ENCODE results near the gene USO1. TPM values are rescaled to one million over a fixed set of nuclear protein-coding genes. Genes with fewer than 3 reads are reported as not detected.
A peak's percentile ranks its signal among the peaks of the same experiment; 100 is the strongest.

USO1 gene
- total RNA-seq, 1 donor: 203 TPM

DNA sequence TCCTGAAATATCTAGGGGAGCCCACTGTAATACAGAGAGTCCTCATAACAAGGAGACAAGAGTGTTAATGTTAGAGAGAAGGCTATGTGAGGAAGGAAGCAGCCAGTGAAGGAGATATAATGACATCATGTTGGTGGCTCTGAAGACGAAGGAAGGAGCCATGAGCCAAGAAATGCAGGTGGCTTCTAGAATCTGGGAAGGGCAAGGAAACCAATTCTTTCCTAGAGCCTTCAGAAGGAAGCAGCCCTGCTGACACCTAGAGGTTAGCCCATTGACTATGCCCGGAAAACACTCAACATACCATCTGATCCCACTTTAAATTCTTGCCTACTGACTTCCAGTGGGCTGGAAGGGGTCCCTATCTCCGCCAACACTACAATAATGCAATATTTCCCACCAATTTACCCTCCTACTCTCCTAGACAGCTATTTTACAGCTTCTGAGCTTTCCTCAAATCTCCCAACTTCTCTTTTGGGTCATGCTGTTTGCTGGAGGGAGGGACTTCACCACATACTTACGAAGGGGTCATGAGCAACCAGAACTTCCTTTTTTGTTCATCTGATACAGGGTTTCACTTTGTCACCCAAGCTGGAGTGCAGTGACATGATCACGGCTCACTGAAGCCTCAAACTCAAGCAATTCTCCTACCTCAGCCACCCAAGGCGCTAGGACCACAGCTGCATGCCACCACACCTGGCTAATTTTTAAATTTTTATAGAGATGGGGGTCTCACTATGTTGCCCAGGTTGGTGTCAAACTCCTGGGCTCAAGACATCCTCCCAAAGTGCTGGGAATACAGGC lies 26.0 kb upstream of the USO1 start:
- DNase-seq (ENCODE audit: low read depth): no peak
- TF ChIP-seq, protein P1, sequence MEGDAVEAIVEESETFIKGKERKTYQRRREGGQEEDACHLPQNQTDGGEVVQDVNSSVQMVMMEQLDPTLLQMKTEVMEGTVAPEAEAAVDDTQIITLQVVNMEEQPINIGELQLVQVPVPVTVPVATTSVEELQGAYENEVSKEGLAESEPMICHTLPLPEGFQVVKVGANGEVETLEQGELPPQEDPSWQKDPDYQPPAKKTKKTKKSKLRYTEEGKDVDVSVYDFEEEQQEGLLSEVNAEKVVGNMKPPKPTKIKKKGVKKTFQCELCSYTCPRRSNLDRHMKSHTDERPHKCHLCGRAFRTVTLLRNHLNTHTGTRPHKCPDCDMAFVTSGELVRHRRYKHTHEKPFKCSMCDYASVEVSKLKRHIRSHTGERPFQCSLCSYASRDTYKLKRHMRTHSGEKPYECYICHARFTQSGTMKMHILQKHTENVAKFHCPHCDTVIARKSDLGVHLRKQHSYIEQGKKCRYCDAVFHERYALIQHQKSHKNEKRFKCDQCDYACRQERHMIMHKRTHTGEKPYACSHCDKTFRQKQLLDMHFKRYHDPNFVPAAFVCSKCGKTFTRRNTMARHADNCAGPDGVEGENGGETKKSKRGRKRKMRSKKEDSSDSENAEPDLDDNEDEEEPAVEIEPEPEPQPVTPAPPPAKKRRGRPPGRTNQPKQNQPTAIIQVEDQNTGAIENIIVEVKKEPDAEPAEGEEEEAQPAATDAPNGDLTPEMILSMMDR (IDR thresholded peaks at IDR 0.05; ENCODE audit: insufficient read depth, low read depth, low read length): no peak
- no peak overlapping the region for H3K4me3 ChIP-seq (ENCODE audit: low read depth, low read length)

DNA sequence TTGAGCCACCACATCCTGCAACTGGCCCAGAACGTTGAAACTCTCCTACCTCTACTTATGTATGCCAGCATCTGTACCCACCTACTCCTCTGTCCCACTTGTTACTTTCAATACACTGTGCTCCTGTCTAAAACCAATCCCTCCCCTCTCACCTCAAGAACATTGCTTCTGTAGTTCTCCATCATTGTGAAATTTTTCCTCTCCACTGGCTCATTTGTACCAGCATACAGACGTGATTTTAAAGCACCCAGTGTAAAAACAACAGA lies 25.5 kb upstream of the USO1 start:
- DNase-seq (ENCODE audit: low read depth): no peak
- no peak overlapping the region for H3K4me3 ChIP-seq (ENCODE audit: low read depth, low read length)
- TF ChIP-seq, protein P1 (IDR thresholded peaks at IDR 0.05; ENCODE audit: insufficient read depth, low read depth, low read length): no peak

DNA sequence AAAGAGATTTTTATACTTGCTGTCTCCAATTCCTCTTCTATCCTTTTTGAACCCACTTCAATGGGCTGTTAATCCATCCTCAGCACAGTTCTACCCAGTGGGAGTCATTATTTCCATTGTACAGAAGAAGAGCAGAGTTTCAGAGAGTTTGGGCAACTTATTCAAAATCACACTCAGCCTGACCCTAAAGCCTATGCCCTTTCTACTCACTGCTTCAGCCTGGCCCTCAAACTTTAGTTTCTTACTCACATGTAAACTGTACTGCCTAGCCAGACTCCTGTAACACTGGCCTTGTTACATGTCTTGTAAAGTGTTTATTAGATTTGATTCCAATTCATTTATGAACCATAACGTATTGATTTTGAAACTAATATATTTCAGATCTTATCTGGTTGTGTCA lies 25.1 kb upstream of the USO1 start:
- H3K4me3 ChIP-seq (ENCODE audit: low read depth, low read length): no peak overlapping the region
- no peak for DNase-seq (ENCODE audit: low read depth)
- TF ChIP-seq, protein P1 (IDR thresholded peaks at IDR 0.05; ENCODE audit: insufficient read depth, low read depth, low read length): no peak

DNA sequence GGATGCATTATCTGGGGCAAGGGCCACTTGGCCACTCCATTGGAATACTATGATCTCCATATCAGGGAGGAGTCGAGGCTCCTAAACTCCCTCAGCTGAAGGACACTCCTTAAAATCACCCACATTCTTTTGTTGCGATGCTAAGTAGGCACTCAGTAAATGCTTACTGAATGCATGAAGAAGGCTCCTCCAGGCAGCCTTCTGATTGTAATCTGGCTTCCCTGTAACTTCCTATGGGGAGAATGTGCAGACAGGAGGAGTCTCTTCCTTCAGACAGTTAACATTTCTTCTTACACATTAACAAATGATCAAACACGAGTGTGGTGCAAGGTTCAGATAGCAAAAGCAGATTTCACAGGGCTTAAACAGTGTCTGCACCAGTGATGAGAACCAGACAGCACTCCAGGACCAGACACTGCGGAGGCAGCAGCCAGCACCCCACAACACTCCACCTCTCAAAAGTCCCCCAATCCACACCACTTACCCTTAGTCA lies 21.4 kb upstream of the USO1 start:
- TF ChIP-seq, protein P1 (IDR thresholded peaks at IDR 0.05; ENCODE audit: insufficient read depth, low read depth, low read length): no peak
- H3K4me3 ChIP-seq (ENCODE audit: low read depth, low read length): no peak overlapping the region
- peak; percentile 50 for DNase-seq (ENCODE audit: low read depth)

DNA sequence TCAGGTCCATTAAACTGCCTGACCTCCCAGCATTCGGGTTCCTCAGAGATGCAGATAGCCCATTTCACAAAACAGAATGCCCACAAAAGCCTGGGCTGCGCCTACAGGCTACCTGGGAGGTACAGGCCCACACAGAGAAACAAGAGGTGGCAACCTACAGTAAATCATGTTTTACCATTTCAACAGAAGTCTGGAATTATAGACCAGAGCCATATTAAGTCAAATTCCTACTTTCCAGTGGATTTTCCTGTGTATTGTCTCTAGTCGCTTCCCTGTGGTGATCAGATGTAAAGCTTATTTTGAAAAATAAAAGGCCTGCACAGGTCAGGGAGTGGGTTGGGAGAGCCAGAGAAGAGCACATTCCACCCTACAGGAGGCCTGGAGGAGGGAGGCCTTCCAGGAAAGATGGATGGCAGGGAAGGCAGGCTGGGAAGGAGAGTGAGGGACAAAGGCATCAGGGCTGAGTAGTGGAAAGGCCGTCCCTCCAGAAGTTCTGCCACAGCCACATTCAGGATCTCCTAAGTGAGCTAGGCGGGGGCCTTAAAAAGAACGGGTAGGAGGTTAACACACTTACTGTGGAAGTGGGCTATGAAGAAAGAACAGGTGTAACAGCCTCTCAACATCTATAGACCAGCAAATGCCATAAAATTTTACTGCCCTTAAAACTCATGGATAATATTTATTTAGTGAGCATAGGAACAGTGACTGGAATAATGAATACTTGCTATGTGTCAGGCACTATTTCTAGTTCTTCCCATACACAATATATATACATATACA lies 19.0 kb upstream of the USO1 start:
- TF ChIP-seq, protein P1 (IDR thresholded peaks at IDR 0.05; ENCODE audit: insufficient read depth, low read depth, low read length): no peak
- no peak overlapping the region for H3K4me3 ChIP-seq (ENCODE audit: low read depth, low read length)
- no peak for DNase-seq (ENCODE audit: low read depth)

DNA sequence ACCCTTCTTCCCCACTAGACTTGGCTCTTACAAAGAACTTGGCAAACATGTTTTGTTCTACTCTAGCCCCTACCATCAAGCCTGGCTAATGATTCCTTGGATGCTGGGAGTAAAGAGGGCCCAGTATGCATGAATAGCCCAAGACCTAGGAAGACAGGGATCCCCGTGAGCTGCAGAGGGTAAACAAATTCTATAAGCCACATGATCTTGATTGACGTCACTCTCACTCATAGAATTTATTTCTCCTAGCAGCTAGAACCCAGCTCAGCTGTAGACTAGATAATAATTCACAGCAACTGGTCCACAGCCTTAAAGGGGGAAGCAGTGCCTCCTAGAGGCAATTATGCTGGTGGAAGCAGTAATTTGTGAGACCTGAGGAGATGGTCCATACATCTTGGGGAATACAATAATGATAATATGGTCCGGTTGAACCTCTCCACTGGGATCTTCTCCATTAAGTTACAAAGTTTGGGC lies 16.1 kb upstream of the USO1 start:
- H3K4me3 ChIP-seq (ENCODE audit: low read depth, low read length): no peak overlapping the region
- no peak for DNase-seq (ENCODE audit: low read depth)
- TF ChIP-seq, protein P1 (IDR thresholded peaks at IDR 0.05; ENCODE audit: insufficient read depth, low read depth, low read length): peak; percentile 50
